Measurements from ENCODE around the gene COMMD3. TPM values are rescaled to one million over a fixed set of nuclear protein-coding genes. Genes with fewer than 3 reads are reported as not detected.

The COMMD3 gene
- polyA plus RNA-seq, 1 donor = 59.1 TPM

DNA sequence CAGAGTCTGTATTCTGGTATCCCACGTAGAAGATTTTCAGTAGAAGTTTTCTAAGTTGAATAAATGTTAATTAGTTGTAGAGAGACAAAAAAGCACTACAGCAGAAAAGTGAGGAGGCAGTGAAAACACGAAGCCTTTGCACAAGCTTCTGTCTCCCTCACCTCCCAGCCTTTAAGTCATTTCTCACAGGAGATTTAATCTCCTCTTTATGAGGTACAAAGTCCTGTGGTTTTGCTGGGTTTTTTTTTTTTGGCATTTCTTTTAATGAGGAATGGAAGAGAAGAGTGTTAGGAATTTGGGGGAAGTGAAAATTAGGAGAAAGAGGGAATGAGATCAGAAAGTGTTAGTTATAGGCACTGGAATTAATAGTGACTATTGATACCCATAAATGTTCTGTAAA, 50.6 kb downstream of the COMMD3 start:
- no peak for DNase-seq (ENCODE audit: low read depth)

DNA sequence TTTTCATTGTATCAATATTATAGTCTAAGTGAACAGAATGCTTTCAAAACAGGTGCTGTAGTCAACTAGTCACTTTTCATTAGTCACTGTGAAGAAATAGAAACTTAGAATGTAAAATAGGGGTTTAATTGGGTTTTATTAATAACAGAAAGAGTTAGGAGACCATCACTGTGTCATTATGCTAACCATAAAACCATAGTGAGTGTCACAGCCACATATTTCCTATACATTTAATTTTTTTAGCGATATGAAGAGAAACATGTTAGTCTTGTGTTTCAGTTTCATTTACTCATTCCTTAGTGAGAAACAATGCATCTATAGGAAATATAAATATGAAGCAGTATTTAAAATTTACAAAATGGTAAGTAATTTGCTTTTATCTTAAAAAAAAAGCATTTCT, 51.3 kb downstream of the COMMD3 start:
- DNase-seq (ENCODE audit: low read depth) = no peak

GRCh38 chr10:22368402-22368801, 52.2 kb downstream of the COMMD3 start:
- no peak for DNase-seq (ENCODE audit: low read depth)

DNA sequence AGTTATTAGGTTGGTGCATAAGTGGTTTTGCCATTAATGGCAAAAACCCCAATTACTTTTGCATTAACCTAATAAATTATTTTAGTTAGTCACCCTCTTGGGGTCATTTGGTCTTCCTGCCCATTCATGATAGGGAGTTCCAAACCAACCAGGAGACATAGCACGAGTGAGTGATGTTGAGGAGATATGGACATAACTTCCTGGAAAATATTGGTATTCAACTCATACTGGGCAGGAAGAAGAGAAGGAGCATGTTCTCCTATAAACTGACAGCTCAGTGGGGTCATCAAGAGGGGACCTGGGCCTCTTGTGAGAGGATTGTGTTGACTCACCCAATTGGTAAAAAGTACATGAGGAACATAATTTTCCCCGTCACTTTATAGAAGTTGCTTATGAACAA, 52.8 kb downstream of the COMMD3 start:
- DNase-seq (ENCODE audit: low read depth) = no peak

- DNase-seq (ENCODE audit: low read depth) = no peak
These were observed 53.4 kb downstream of the COMMD3 start for GRCh38 chr10:22369434-22370072.

Other genes starting within 250 kb of the COMMD3 start
- gene EBLN1, start 98.4 kb upstream of the COMMD3 start, polyA plus RNA-seq (ENCODE audit: insufficient read length) = not detected
- gene BMI1, start 4.7 kb downstream of the COMMD3 start, polyA plus RNA-seq (ENCODE audit: insufficient read length) = 53.3 TPM
- 7.7 TPM for gene SPAG6, start 29.1 kb downstream of the COMMD3 start, polyA plus RNA-seq (ENCODE audit: insufficient read length)

Data from forelimb muscle (tissue), 1 donor.